ENCODE results near the gene PSORS1C2. TPM values are rescaled to one million over a fixed set of nuclear protein-coding genes. Genes with fewer than 3 reads are reported as not detected.

PSORS1C2 gene
- total RNA-seq, 1 experiment from 2014 or later = not detected

DNA sequence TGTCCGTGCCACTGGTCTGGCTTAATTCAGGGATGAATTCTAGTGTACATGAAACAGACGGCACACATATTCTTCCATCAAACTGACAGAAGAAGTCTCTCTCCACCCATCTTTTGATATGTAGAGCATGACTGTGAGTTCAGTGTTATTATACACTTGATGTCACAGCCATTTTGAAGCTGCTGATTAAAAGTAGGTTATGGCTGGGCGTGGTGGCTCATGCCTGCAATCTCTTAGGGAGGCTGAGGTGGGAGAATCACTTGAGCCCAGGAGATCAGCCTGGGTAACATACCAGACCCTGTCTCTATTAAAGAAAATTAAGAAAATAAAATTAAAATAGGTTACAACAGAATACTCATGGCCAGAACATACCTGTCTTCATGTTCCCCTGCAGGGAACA lies 47.2 kb downstream of the PSORS1C2 start:
- Mint-ChIP-seq H3K4me3 (ENCODE audit: unreplicated experiment) (no peak overlapping the region), H3K4me1 (ENCODE audit: insufficient read depth, unreplicated experiment) (peaks cover 27% of the 10 kb centered on the region), H3K9me3 (ENCODE audit: unreplicated experiment) (no peaks in the 10 kb centered on the region), H3K27me3 (ENCODE audit: insufficient read depth, unreplicated experiment) (no peaks in the 10 kb centered on the region), H3K27ac (ENCODE audit: low read depth, unreplicated experiment) (no peak overlapping the region), H3K36me3 (ENCODE audit: insufficient read depth, unreplicated experiment) (peaks cover 5% of the 10 kb centered on the region)
- CTCF ChIA-PET = interaction anchor here (1.0 to 4.8 kb wide), 4 partner anchors 11 to 270 kb away, joined by 3 to 29 read pairs (median 6); partner anchors contain the start of gene VARS2
- intact Hi-C loops (cut with micrococcal nuclease) = no loop called here
- POLR2A ChIA-PET = interaction anchor here (0.9 to 1.4 kb wide), 2 partner anchors 11 to 510 kb away, joined by 3 read pairs; no protein-coding TSS in a partner anchor
- DNase-seq (ENCODE audit: unreplicated experiment) = no peak
- TF ChIP-seq, protein P1, sequence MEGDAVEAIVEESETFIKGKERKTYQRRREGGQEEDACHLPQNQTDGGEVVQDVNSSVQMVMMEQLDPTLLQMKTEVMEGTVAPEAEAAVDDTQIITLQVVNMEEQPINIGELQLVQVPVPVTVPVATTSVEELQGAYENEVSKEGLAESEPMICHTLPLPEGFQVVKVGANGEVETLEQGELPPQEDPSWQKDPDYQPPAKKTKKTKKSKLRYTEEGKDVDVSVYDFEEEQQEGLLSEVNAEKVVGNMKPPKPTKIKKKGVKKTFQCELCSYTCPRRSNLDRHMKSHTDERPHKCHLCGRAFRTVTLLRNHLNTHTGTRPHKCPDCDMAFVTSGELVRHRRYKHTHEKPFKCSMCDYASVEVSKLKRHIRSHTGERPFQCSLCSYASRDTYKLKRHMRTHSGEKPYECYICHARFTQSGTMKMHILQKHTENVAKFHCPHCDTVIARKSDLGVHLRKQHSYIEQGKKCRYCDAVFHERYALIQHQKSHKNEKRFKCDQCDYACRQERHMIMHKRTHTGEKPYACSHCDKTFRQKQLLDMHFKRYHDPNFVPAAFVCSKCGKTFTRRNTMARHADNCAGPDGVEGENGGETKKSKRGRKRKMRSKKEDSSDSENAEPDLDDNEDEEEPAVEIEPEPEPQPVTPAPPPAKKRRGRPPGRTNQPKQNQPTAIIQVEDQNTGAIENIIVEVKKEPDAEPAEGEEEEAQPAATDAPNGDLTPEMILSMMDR (IDR thresholded peaks at IDR 0.05; ENCODE audit: unreplicated experiment) = no peak
- BruUV-seq (replicated peaks) = no TSS peak

DNA sequence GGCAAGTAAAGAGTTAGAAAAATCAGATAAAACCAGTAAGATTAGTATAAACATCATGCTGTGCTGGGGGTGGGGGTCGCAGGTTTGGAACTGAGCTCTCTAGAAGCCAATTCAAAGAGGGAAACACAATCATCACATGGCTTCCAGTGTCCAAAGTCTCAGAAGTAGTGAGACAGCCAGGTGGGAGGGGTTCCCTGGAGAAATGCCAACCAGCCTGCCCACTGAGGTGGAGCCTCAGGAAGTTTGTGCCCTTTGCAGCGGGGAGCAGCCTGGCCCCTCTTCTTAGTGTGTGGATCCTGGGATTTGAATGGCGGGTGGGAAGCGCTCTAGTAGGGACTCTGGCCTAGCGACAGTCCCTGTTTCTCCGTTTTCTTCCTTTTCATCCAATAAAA lies 47.9 kb downstream of the PSORS1C2 start:
- H3K4me1 Mint-ChIP-seq (ENCODE audit: insufficient read depth, unreplicated experiment) = peaks cover 30% of the 10 kb centered on the region
- no peak overlapping the region for H3K27ac Mint-ChIP-seq (ENCODE audit: low read depth, unreplicated experiment)
- peaks cover 5% of the 10 kb centered on the region for H3K36me3 Mint-ChIP-seq (ENCODE audit: insufficient read depth, unreplicated experiment)
- H3K9me3 Mint-ChIP-seq (ENCODE audit: unreplicated experiment) = no peaks in the 10 kb centered on the region
- no peaks in the 10 kb centered on the region for H3K27me3 Mint-ChIP-seq (ENCODE audit: insufficient read depth, unreplicated experiment)
- H3K4me3 Mint-ChIP-seq (ENCODE audit: unreplicated experiment) = no peak overlapping the region
- ChIA-PET POLR2A (interaction anchor here (0.9 to 1.4 kb wide), 2 partner anchors 11 to 511 kb away, joined by 3 read pairs; no protein-coding TSS in a partner anchor), CTCF (interaction anchor here (0.5 to 4.8 kb wide), 5 partner anchors 11 to 471 kb away, joined by 3 to 29 read pairs (median 4); partner anchors contain the start of genes C6orf15, PSORS1C1 and VARS2)
- intact Hi-C loops (cut with micrococcal nuclease) = no loop called here
- DNase-seq (ENCODE audit: unreplicated experiment) = no peak
- TF ChIP-seq, protein P1 (IDR thresholded peaks at IDR 0.05; ENCODE audit: unreplicated experiment) = no peak
- no TSS peak for BruUV-seq (replicated peaks)

DNA sequence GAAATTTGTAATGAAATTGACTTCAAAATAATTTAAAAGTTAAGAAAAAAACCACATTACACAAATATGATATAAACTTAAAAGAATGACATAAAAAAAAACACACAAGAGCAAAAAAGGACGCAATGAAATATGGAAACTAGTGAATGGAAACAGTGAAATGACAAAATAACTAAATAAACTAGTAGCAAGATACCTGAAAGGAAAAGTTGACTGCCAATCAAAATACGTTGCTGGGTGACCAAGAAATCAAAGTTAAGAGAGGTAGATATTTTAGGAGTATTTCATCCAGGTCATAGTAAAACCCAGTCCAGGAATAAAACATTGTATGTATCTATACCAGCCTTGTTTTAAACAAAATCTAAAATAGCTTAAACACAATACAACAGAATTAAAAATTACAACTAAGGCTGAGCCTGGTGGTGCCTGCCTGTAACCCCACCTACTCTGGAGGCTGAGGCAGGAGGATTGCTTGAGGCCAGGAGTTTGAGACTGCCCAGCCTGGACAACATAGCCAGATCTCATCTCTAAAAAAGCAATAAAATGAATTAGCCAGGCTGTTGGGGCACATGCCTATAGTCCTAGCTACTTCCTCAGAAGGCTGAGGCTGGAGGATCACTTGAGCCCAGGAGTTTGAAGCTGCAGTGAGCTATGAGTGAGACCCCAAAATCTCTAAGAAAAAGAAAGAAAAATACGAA lies 48.4 kb downstream of the PSORS1C2 start:
- Mint-ChIP-seq H3K4me1 (ENCODE audit: insufficient read depth, unreplicated experiment) (peaks cover 30% of the 10 kb centered on the region), H3K36me3 (ENCODE audit: insufficient read depth, unreplicated experiment) (peaks cover 5% of the 10 kb centered on the region), H3K27ac (ENCODE audit: low read depth, unreplicated experiment) (no peak overlapping the region), H3K27me3 (ENCODE audit: insufficient read depth, unreplicated experiment) (no peaks in the 10 kb centered on the region), H3K4me3 (ENCODE audit: unreplicated experiment) (no peak overlapping the region), H3K9me3 (ENCODE audit: unreplicated experiment) (no peaks in the 10 kb centered on the region)
- intact Hi-C loops (cut with micrococcal nuclease) = no loop called here
- DNase-seq (ENCODE audit: unreplicated experiment) = no peak
- TF ChIP-seq, protein P1 (IDR thresholded peaks at IDR 0.05; ENCODE audit: unreplicated experiment) = no peak
- BruUV-seq (replicated peaks) = no TSS peak
- ChIA-PET POLR2A (interaction anchor here (1.4 kb wide), 1 partner anchor 12 kb away, joined by 3 read pairs; no protein-coding TSS in a partner anchor), CTCF (interaction anchor here (0.5 to 4.8 kb wide), 7 partner anchors 10 to 470 kb away, joined by 3 to 43 read pairs (median 4); partner anchors contain the start of genes C6orf15, PSORS1C1 and VARS2)

Other genes with a start within 250 kb of the PSORS1C2 start
- 30.6 and 33.9 TPM in 2 replicates for gene GTF2H4, start 230.9 kb downstream of the PSORS1C2 start, total RNA-seq (2022)
- 38.8 and 52.7 TPM in 2 replicates for gene VARS2, start 224.8 kb downstream of the PSORS1C2 start, total RNA-seq (2022)
- not detected in 2 replicates for gene SFTA2, start 206.9 kb downstream of the PSORS1C2 start, total RNA-seq (2022)
- gene MUCL3, start 198.1 kb downstream of the PSORS1C2 start, total RNA-seq (2022) = not detected in 2 replicates
- not detected in 2 replicates for gene MUC21, start 155.3 kb downstream of the PSORS1C2 start, total RNA-seq (2022)
- not detected in 2 replicates for gene MUC22, start 128.6 kb downstream of the PSORS1C2 start, total RNA-seq (2022)
- gene C6orf15, start 26.5 kb downstream of the PSORS1C2 start, total RNA-seq (2022) = not detected in 2 replicates
- 7.7 and 11.7 TPM in 2 replicates for gene PSORS1C1, start 24.3 kb downstream of the PSORS1C2 start, total RNA-seq (2022)
- 0.16 TPM in 1 of 2 replicates, not detected in the other for gene CDSN, start 18.6 kb downstream of the PSORS1C2 start, total RNA-seq (2022)
- gene CCHCR1, start 18.7 kb upstream of the PSORS1C2 start, total RNA-seq (2022) = 18.4 and 21.4 TPM in 2 replicates
- gene TCF19, start 19.5 kb upstream of the PSORS1C2 start, total RNA-seq (2022) = 3.6 and 6.5 TPM in 2 replicates
- 1.5 and 2.0 TPM in 2 replicates for gene POU5F1, start 31.6 kb upstream of the PSORS1C2 start, total RNA-seq (2022)
- gene HLA-C, start 133.0 kb upstream of the PSORS1C2 start, total RNA-seq (2022) = 151 and 228 TPM in 2 replicates
- 87.4 and 180 TPM in 2 replicates for gene HLA-B, start 218.1 kb upstream of the PSORS1C2 start, total RNA-seq (2022)

Measured in MCF 10A (cell line).